Measurements from ENCODE around the gene ADGRL3.

DNA sequence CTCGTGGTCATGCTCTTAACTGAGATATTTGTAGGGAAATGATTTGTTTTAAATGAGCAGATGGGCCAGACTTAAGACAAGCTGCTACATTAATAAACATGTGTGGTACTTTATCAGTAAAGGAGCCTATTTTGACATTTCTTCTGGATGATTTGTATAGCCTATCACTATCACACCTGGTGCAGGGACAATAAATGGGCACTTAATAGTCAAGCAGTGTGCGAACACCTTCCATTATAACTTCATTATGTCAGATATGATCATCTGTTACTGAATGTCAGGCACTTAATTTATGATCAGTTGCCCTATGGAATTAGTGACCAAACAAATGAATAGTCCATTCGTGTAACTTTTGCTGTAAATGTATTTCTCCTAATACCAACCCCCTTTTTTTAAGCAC, 628.8 kb downstream of the ADGRL3 start:
- TF ChIP-seq POLR2A (IDR thresholded peaks at IDR 0.05; ENCODE audit: low read length) (no peak), GATA1 (IDR thresholded peaks at IDR 0.05; ENCODE audit: low read depth, low read length) (no peak)

Data from erythroblast (primary cell).